GM18868 (cell line): Measurements from ENCODE around the gene CEP295NL.
"Not testable (repeated sequence)": the region's sequence is repeated elsewhere in the genome, so short reads cannot be mapped to it uniquely, and the experiment has no call there.

Source experiments
- ATAC-seq: cut with Tn5 transposase; IDR thresholded peaks from one replicate; pipeline ENCODE4 v1.9.1; 2021; ENCODE audit warnings: mild to moderate bottlenecking, moderate library complexity; ENCODE audit not compliant: unreplicated experiment

CEP295NL gene

DNA sequence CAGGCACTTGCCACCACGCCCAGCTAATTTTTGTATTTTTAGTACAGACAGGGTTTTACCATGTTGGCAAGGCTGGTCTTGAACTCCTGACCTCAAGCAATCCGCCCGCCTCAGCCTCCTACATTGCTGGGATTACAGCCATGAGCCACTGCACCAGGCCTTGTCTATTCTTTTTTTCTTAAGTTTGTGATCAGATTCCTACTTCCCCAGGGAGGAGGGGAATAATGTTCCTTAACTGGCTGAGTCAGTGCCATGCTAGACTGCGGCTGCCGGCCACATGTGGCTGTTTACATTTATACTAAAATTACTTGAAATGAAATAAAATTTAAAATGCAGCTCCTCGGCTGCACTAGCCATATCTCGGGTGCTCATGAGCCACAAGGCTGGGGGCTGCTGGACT lies 34.6 kb downstream of the CEP295NL start:
- no peak for ATAC-seq

DNA sequence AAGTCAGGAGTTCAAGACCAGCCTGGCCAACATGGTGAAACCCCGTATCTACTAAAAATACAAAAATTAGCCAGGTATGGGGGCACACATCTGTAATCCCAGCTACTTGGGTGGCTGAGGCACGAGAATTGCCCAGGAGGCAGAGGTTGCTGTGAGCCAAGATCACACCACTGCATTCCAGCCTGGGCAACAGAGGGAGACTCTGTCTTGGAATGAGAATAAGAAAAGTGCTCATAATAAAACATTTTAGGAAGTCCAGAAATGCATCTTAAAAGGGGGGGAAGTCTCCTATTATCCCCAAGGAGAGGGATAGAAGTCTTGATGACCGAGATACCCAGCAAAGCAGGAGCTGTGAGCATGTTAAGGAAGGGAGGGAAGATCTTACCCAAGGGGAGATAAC lies 36.0 kb downstream of the CEP295NL start:
- not testable (repeated sequence) for ATAC-seq

DNA sequence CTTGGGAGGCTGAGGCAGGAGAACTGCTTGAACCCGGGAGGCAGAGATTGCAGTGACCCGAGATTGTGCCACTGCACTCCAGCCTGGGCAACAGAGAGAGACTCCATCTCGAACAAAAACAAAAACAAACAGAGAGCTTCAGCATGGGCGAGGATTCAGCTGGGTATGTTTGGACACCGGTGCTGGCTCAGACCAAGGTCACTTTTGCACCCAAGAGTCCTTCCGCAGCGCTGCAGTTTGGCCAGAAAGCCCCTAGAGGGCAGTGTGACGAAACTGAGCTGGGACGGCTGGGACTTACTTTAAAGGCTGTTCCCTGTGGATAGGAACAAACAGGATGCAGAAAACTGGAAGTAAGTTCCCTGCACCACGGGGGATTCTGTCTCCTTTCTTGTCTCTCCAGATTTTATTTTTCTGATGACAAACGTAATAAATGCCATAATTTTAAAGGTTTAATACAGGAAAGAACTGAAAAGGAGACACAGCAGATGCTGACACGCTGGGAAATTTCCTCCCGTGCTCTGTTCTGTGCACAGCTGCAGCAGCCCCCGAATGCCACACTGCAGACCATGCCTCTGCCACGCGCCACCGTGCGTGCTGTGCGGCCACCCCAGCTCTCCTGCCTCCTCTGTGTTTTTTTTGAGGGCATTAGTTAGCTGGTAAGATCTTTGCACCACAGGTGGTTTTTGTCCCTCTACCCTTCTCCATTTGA lies 37.2 kb downstream of the CEP295NL start:
- ATAC-seq: no peak

DNA sequence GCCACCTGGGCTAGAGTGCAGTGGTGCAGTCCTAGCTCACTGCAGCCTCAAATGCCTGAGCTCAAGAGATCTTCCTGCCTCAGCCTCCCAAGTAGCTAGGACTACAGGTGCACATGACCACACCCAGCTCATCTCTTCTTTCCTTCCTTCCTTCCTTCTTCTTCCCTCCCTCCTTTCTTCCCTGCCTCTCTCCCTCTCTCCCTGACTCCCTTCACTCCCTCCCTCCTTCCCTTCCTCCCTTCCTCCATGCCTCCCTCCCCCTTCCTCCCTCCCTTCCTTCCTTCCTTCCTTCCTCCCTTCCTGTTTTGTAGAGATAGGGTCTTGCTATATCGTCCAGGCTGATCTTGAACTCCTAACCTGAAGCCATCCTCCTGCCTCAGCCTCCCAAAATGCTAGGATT lies 38.9 kb downstream of the CEP295NL start:
- no peak for ATAC-seq

DNA sequence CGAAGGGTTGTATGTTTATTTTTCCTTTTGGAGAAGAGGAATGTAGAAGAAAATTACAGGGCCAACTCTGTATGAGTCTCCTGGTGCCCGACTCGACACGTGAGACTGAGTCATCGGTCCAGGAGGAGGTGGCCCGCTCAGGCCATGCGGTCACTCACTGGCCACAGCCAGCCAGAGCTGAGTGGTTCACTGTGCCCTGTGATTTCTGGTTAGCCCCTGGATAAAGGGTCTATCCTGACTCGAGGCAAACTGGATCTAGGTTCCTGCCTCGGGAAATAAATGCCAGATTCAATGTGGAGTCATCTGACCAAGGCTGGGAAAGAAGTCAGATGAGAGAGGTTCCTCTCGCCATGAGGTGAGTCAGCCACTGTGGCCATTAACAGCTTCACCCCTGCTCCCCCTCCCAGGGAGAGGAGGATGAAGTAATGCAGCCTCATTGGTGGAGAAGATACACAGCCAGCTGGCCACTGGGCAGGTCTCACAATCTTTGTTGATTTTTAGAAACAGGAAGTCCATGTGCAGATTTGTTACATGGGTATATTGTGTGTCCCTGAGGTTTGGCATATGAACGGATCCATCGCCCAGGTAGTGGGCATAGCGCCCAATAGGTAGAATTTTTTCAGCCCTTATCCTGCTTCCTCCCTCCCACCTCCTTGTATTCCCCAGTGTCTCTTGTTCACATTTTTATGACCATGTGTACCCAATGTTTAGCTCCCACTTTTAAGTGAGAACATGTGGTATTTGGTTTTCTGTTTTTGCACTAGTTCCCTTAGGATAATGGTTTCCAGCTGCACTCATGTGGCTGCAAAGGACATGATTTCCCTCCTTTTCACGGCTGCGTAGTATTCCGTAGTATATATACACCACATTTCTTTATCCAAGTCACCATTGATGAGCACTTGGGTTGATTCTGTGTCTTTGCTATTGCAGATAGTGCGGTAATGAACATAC lies 40.7 kb downstream of the CEP295NL start:
- no peak for ATAC-seq

DNA sequence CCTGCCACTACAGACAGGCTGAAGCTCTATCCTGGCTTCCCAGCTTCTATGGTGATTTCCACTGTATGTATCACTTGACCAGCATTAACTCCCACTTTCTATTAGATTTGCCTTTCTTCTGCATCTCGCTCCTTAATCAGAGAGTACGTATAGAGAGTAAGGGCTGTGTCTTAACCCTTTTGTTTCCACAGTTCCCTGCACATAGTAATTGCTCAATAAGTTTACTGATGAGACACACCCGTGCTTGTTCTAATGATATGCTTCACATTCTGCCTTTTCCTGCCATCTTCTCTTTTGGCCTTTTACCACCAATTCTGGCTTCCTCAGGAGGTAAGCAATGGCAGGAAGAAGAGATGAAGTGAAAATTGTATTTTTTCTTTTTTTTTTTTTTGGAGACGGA lies 41.8 kb downstream of the CEP295NL start:
- ATAC-seq: no peak

DNA sequence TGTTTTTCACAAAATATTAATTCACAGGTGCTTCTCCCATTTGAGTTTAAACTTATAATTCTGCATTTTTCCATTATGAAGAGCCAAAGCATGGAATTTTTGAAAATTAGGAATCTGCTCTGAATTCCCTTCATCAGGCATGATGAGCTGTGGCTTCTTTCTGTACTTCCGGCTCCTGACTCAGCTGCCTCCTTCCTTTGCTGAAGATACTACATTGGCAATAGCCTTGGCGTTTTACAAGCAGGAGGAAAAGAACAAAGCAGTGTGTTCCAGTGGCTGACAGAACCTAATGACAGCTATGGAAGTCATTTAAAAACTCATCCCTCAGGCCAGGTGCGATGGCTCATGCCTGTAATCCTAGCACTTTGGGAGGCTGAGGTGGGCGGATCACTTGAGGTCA lies 44.0 kb downstream of the CEP295NL start:
- no peak for ATAC-seq

DNA sequence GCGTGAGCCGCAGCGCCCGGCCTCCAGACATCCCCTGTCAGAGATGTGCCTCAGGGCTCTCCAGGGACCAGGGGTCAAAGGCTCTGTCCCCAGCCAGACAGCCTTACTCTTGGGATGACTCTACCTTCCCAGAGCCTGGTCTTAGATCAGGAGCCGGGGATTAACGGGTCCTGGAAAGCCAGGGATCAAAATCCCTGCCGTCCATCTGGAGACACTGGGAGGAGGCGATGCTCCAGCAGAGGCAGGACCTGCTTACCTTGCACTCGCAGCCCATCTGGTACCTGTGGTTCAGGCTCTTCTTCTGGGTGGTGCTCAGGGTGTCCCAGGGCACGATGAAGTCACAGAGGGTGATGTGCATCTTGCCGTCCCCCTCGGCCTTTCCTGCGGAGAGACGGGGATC lies 45.7 kb downstream of the CEP295NL start:
- no peak for ATAC-seq

DNA sequence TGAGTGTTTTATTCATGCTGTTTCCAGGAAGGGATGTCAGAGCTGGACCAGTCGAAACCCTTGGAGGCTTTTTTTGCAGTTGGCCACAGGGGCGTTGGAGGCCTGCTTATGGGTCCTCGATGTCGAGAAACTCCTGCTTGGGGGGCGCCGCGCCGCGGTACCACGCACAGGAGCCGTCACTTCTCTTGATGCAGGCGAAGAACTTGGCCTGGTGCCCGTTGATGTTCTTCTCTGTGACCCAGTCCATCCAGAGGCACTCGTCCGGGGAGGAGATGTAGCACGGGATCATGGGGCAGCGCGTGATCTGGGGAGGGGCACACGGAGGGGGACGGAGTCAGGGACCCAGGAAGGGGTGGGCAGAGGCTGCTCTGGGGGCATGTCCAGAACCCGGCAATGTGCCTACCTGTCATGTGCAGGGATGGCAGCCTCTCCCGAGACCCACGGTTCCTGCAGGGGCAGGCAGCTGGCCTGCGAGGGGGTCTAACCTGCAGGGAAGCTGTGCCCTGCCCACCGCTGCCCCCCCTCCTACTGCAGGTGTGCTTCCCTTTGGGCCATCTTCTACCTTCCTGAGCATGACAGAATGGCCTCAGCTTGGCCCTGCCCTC lies 47.3 kb downstream of the CEP295NL start:
- ATAC-seq: no peak

DNA sequence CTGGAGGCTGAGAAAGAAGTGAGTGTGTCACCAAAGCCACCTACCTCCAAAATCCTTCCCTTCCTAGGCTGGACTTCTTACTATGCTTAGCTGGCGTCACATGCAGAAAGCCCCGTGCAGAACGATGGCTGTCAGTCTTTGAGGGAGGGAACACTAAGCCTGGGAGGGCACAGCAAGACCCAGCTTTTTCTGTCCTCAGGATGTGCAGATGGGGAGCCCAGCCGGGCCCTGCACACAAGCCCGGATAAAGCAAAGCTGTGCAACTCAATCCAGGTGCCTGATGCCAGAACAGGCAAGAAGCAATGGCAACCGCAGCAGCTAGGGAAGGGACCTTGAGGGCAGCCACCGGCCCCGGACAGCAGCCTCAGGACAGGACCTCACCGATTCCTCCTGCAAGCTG lies 48.5 kb downstream of the CEP295NL start:
- ATAC-seq: no peak

DNA sequence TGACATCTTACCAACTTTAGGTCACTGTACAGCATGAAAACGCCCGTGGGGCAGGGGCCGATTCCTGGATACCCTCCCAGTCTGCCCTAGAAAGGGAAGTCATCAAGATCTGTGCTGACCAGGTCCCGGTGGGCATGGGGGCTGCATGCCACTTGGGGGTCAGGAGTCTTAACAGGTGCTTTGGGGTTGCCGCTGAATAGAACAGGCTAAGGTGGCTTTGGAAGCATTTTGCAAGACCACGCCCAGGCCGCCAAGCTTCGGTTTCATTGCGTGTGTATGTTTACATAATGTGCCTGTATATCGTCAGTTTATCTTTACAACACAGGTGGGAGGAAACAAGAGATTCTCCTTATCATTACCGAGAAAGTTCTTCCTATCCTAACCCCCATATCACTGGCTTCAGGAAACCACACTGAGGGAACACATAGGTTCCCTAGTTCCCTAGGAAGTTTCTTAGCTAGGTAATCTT lies 49.0 kb downstream of the CEP295NL start:
- ATAC-seq: no peak

DNA sequence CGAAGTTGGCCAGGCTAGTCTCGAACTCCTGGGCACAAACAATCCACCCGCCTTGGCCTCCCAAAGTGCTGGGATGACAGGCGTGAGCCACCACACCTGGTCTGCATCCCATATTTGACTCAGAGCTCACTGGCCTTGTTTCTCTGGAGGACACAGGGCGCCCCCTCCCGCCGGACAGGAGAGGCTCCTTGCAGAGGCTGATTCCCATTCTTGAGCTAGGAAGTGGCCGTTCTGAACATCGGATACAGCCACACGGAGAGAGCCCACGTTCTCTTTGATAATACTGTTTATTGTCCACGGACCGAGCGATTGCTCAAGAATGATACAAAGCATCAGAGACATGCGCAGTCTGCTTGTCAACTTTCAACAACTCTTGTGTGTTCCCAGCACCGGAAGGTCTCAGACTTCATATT lies 50.3 kb downstream of the CEP295NL start:
- no peak for ATAC-seq

DNA sequence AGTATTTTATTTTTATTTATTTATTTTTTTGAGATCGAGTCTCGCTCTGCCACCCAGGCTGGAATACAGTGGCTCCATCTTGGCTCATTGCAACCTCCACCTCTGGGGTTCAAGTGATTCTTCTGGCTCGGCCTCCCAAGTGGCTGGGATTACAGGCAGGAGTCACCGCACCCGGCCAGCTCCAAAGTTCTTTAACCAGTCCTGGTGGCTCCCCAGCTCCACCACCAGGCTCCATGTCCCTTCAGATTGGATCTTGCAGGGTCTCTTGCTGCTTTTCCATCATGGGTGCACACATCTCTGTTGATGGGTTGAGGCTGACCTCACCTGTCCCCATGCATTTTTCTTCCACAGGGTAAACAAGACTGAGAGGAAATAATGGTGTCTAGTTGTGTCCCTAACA lies 54.0 kb downstream of the CEP295NL start:
- ATAC-seq: no peak

DNA sequence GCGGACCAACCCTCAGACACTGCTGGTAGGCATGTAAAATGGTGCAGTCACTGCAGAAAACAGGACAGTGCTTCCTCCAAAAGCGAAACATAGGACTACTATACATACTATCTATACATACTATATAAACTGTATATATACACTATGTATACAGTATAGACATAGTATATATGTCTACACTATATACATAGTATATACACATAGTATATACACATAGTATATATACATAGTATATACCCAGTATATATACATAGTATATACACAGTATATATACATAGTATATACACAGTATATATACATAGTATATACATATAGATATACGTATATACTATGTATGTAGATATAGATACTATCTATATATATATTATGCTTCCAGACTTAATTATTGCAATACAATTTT lies 55.9 kb downstream of the CEP295NL start:
- ATAC-seq: no peak

DNA sequence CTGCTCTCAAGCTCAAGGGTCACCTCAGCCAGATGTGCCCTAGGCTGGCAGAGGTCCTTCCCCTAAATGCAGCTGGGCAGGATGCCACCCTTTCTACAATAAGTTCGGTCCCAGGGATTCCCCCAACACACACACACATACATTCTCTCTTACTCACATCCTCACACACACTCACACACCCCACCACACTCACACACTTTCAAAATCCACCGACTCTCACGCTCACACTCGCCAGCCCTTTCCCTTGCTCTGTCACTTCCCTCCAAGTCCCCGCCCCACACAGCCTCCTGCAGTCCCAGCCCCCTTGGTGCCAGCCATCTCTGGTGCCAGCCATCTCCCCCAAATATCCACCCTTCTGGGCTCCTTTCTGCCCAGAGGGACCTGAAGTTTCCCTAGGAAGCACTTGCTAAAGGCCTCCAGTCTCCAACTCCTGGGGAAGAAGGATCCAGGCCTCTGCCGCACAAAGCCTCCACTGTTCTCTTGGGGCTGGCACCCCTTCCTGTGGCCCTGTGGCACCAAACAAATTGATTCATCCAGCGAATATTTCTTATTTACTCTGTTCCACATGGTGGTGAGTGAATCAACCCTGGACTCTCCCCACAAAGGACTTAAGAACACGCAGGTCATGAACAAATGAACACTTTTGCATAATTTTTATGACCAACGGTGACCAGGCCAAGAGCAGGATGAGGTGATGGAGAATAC lies 58.5 kb downstream of the CEP295NL start:
- no peak for ATAC-seq

DNA sequence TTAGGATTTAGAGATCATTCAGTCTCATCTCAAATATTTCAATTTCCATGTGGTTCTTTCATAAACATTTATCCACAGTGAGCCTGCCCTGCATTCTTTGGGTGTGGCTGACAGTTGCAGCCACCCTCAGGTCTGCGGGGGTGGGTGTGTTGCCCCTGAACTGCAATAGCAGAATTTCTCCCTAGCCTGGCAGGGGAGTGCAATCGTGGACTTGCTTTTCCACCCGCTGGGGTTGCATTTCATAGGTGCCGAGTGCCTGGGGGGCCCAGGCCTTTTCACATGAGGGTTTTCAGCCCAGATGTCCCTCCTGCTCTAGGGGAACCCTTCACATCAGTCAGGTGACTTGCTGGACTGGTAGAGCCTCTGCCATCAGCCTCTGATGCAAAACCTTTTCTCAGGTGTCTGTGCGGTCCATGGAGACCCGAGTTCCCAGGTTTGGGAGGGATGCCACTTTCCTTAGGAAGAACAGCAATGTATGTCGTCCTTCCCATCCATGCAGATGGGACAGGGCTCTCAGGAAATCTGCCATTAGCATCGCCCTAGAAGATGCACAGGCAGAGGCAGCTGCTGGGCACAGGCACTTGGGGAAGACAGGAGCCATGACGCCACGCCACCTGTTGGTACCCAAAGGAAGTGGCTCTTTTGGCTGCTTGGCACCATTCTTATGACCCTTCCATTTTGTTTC lies 60.0 kb downstream of the CEP295NL start:
- no peak for ATAC-seq

DNA sequence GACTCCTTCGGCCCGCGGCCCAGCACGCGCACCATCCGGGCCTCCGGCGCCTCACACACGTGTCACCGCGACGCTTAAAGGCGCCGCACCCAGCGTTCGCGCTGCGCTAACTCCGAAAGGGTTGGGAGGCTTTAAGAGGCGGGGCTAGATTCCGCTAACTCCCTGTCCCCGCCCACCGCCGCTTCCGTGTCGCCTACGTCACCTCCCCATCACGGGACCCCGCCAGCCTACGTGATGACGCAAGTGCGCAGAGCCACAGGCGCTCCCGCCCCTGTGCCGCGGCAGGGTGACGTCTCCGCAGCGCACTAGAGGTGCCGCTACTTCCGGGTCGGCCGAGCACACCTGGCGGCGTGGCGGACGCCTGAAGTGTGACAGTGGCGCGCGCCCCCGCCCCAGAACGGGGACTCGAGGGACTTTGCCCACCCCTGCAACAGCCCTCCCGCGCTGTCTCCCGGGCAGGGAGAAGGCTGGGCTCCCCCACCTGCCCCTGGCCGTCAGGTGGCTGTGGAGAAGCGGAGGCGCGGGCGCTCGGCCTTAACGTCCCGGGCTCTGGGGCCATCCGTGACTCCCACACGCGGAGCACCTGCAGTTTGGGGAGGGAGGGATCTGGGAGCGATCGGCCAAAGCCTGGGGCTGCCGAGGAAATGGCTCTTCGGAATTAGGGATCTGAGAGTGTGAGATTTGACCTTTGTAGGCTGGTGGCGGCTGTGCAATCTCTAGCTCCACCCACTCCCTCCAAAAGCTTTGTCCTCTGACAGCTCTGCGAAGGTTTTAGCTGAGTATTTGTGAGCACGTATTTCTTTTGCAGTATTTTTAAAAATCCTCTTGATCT lies 62.0 kb downstream of the CEP295NL start, which contains the start of gene USP36:
TSS of gene USP36 (minus strand) at position 35 of the 832 bp plus-strand sequence. CDS start 4,451 bp downstream, outside the sequence.
- peak; percentile 87 for ATAC-seq
